K562 (cell line): ENCODE results near the gene USP2. TPM values are rescaled to one million over a fixed set of nuclear protein-coding genes. Genes with fewer than 3 reads are reported as not detected.

Experiments
- ATAC-seq: fragments of 200-7000 bp; cut with Tn5 transposase; 3 replicates; pipeline ENCODE4 v1.9.1; 2020; ENCODE audit warnings: moderate library complexity
- BruUV-seq: library from RNA; stranded (reverse); fragments of 400-500 nt; replicated peaks from 2 replicates; lab custom pipeline; 2021; lab: Mats Ljungman, UMichigan
- CTCF ChIA-PET: fragments of 300-600 bp; formaldehyde crosslinking; extraction: SDS; loops from one replicate; lab custom pipeline; 2021; ENCODE audit warnings: low intra/inter-chr PET ratio; lab: Yijun Ruan, JAX
- POLR2A ChIA-PET: fragments of 300-600, 350-650 bp; sonication (Branson Sonifier 250); formaldehyde crosslinking; extraction: SDS; loops from one replicate; lab custom pipeline; 2021; ENCODE audit warnings: antibody characterized with exemption, inconsistent platforms; lab: Yijun Ruan, JAX
- DNase-seq, 4 experiments: peaks; one replicate each; pipeline versions ENCODE4 v3.0.0 to v3.0.0-alpha.2; 2011 to 2018; ENCODE audit warnings: low spot score in 3 of 4, mixed read lengths in 3 of 4; ENCODE audit errors: extremely low read depth in 1 of 4
- FAIRE-seq: peaks from 2 replicates; lab custom pipeline; 2011; peaks lifted over from hg19 to GRCh38; lab: Jason Lieb, UNC
- H2AFZ ChIP-seq: 2 replicates; pipeline ENCODE4 v1.6.0; 2011; ENCODE audit warnings: low read depth, low read length, control low read depth, inconsistent platforms
- H3K27ac ChIP-seq: fragments of 200-600 bp; 3 replicates; pipeline ENCODE4 v1.8.0; 2011; ENCODE audit warnings: low read depth, mild to moderate bottlenecking, control low read depth, inconsistent platforms, low read length, moderate library complexity, mixed read lengths; ENCODE audit errors: extremely low read depth
- H3K27me3 ChIP-seq, 2 experiments: fragments of 300-600 bp in 1 of 2; 2 replicates in 1 of 2; 3 replicates in 1 of 2; pipeline versions ENCODE4 v1.6.0 to v1.8.0; 2011; ENCODE audit warnings: inconsistent platforms in 2 of 2, low read length in 2 of 2, mild to moderate bottlenecking in 1 of 2, mixed read lengths in 1 of 2, moderate library complexity in 1 of 2; ENCODE audit not compliant: control insufficient read depth in 2 of 2, insufficient read depth in 2 of 2
- H3K36me3 ChIP-seq: fragments of 300-600 bp; 3 replicates; pipeline ENCODE4 v1.8.0; 2011; ENCODE audit warnings: mild to moderate bottlenecking, low read length, inconsistent platforms; ENCODE audit not compliant: control insufficient read depth, insufficient read depth
- H3K4me1 ChIP-seq, 2 experiments: fragments of 200-600 bp in 1 of 2; replicated peaks in 1 of 2; 2 replicates in 1 of 2; 3 replicates in 1 of 2; pipeline versions ENCODE4 v1.5.1 to v1.8.0; 2011; ENCODE audit warnings: inconsistent platforms in 2 of 2, low read length in 2 of 2, mild to moderate bottlenecking in 1 of 2, mixed read lengths in 1 of 2, moderate library complexity in 1 of 2; ENCODE audit not compliant: control insufficient read depth in 2 of 2, insufficient read depth in 2 of 2
- H3K4me2 ChIP-seq: 2 replicates; pipeline ENCODE4 v1.6.1; 2011; ENCODE audit warnings: low read length, control low read depth, inconsistent platforms, mixed read lengths; ENCODE audit not compliant: insufficient read depth
- H3K4me3 ChIP-seq: fragments of 200-600 bp; sonication (generic), shearing (Covaris generic); 2 replicates; pipeline ENCODE4 v1.5.1; 2016; ENCODE audit warnings: control low read depth, inconsistent platforms
- H3K79me2 ChIP-seq: fragments of 200-600 bp; 3 replicates; pipeline ENCODE4 v1.8.0; 2011; ENCODE audit warnings: low read length, inconsistent platforms; ENCODE audit not compliant: control insufficient read depth, insufficient read depth
- H3K9ac ChIP-seq, 2 experiments: 2 replicates each; pipeline versions ENCODE4 v1.6.0 to v1.6.1; 2011; ENCODE audit warnings: low read depth in 2 of 2, low read length in 2 of 2, control low read depth in 1 of 2, inconsistent platforms in 1 of 2, mild to moderate bottlenecking in 1 of 2, mixed read lengths in 1 of 2; ENCODE audit not compliant: insufficient read depth in 1 of 2
- H3K9me1 ChIP-seq: one replicate; pipeline ENCODE4 v1.6.0; 2011; ENCODE audit warnings: inconsistent platforms, mild to moderate bottlenecking, low read length, moderate library complexity; ENCODE audit not compliant: control insufficient read depth, insufficient read depth
- H3K9me3 ChIP-seq: replicated peaks from 2 replicates; pipeline ENCODE4 v1.5.1; 2011; ENCODE audit warnings: low read depth, low read length, inconsistent platforms; ENCODE audit not compliant: control insufficient read depth, insufficient read depth
- H4K20me1 ChIP-seq: replicated peaks from 2 replicates; pipeline ENCODE4 v1.6.1; 2011; ENCODE audit warnings: low read length, inconsistent platforms, mixed read lengths; ENCODE audit not compliant: control insufficient read depth, insufficient read depth
- CBX5 ChIP-seq: IDR thresholded peaks from 2 replicates; pipeline ENCODE4 v1.6.1; 2014; ENCODE audit warnings: low read depth, borderline replicate concordance
- E2F3 ChIP-seq: fragments of 250-450 bp; sonication (Bioruptor Pico); IDR thresholded peaks from 2 replicates; pipeline ENCODE4 v1.4.0; 2020; ENCODE audit warnings: mild to moderate bottlenecking
- HMBOX1 ChIP-seq: sonication (generic); IDR thresholded peaks from 2 replicates; pipeline ENCODE4 v1.6.1; 2016
- NUFIP1 ChIP-seq: fragments of 450-650 bp; IDR thresholded peaks from 2 replicates; pipeline ENCODE4 v1.6.1; 2018; ENCODE audit not compliant: partially characterized antibody
- RERE ChIP-seq: sonication (generic); formaldehyde crosslinking; IDR thresholded peaks from 2 replicates; pipeline ENCODE4 v1.8.0; 2023; ENCODE audit warnings: missing genetic modification reagents, mild to moderate bottlenecking, borderline replicate concordance
- ZKSCAN1 ChIP-seq: fragments of 150-350 bp; IDR thresholded peaks from 2 replicates; pipeline ENCODE4 v1.6.1; 2016; ENCODE audit warnings: low read depth, low read length
- ZNF518B ChIP-seq: fragments of 250-450 bp; sonication (Bioruptor Pico); IDR thresholded peaks from 2 replicates; pipeline ENCODE4 v1.5.0; 2021; ENCODE audit warnings: mild to moderate bottlenecking, moderate library complexity
- WGBS: fragments of 100-300 bp; shearing (Covaris generic); methylation state at CpG from one replicate; pipeline ENCODE4 v1.1.6; 2016; ENCODE audit warnings: low coverage, mixed read lengths; ENCODE audit not compliant: insufficient coverage; ENCODE audit errors: missing lambda C conversion rate; 5-methylcytosine and 5-hydroxymethylcytosine counted together
- in situ Hi-C: fragments of 300-500 bp; cut with MboI; formaldehyde crosslinking; loops from 4 replicates; pipeline ENCODE4 v1.15.0; 2018; ENCODE audit warnings: inconsistent platforms, mixed read lengths
- intact Hi-C: fragments of 100-400 bp; cut with micrococcal nuclease; formaldehyde crosslinking; loops from 2 replicates; pipeline ENCODE4 v1.14.2; 2022
- polyA plus RNA-seq, 8 experiments: library from polyadenylated mRNA; depleted of rRNA in 4 of 8; stranded (reverse) in 5 of 8; unstranded in 3 of 8; fragments of >200 nt; fragmentation: Nextera tagmentation in 2 of 8; fragmentation: Illumina TruSeq in 1 of 8; extraction: Ambion mirVana in 2 of 8; extraction: Trizol in 1 of 8; gene quantifications; 2 replicates each; pipeline versions ENCODE4 v1.2.1 to v1.2.3, GENCODE V29; 2011 to 2014; ENCODE audit warnings: inconsistent platforms in 1 of 8, missing spikeins in 1 of 8
- total RNA-seq, 7 experiments: library from RNA; depleted of rRNA in 6 of 7; stranded (reverse); fragments of >200 nt in 6 of 7; fragmentation: Illumina TruSeq in 2 of 7; extraction: Trizol in 2 of 7; gene quantifications; 2 replicates each; pipeline versions ENCODE4 v1.2.1 to v1.2.3, GENCODE V29; 2011 to 2021; ENCODE audit warnings: low replicate concordance in 1 of 7
- TF ChIP-seq, protein P1 (sequence below): IDR thresholded peaks from 2 replicates; pipeline ENCODE4 v1.6.1; 2012; ENCODE audit warnings: low read depth, low read length, improper control_type of control experiment, borderline replicate concordance

Gene USP2
- total and polyA plus RNA-seq, 9 of the 15 experiments (the other 6 are each of a cell fraction or from before 2014, with no cell fraction given), result 2.8 to 16.9 (median 3.9) TPM

- TF ChIP-seq HMBOX1 (no peak), ZNF518B (CRISPR knock-in tag) (no peak)
- TF ChIP-seq, protein P1, sequence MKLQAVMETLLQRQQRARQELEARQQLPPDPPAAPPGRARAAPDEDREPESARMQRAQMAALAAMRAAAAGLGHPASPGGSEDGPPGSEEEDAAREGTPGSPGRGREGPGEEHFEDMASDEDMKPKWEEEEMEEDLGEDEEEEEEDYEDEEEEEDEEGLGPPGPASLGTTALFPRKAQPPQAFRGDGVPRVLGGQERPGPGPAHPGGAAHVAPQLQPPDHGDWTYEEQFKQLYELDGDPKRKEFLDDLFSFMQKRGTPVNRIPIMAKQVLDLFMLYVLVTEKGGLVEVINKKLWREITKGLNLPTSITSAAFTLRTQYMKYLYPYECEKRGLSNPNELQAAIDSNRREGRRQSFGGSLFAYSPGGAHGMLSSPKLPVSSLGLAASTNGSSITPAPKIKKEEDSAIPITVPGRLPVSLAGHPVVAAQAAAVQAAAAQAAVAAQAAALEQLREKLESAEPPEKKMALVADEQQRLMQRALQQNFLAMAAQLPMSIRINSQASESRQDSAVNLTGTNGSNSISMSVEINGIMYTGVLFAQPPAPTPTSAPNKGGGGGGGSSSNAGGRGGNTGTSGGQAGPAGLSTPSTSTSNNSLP, result no peak
Observed at GRCh38 chr11:119424775-119425174, 43.3 kb upstream of the USP2 start (continued).

- WGBS, result 26% methylated on average over 3 of the region's 3 CpGs
- Histone ChIP-seq H4K20me1 (0 out of 2 replicates have a peak, but pooled peaks cover 2% of the 10 kb centered on the region), H3K79me2 (no peaks in the 10 kb centered on the region), H3K9ac (no peak overlapping the region), H3K36me3 (no peaks in the 10 kb centered on the region), H2AFZ (no peak overlapping the region), H3K4me2 (no peak overlapping the region), H3K27me3 (peaks cover 0 to 16% of the 10 kb centered on the region in 2 experiments; a peak in 1 of 5 replicates), H3K4me1 (peaks cover 5 to 23% of the 10 kb centered on the region in 2 experiments; a peak in 3 of 5 replicates), H3K27ac (no peak overlapping the region), H3K9me1 (no peaks in the 10 kb centered on the region), H3K4me3 (no peak overlapping the region), H3K9me3 (no peaks in the 10 kb centered on the region)
- ChIA-PET POLR2A (interaction anchor here (1.0 kb wide), 1 partner anchor 10 kb away, joined by 3 read pairs; no protein-coding TSS in a partner anchor), CTCF (no interaction called here)
- BruUV-seq, result no TSS peak
- DNase-seq (no peak), ATAC-seq (no peak), FAIRE-seq (no peak)
- intact Hi-C loops, result no loop called here
- in situ Hi-C loops, result no loop called here
- TF ChIP-seq RERE (CRISPR knock-in tag) (no peak), CBX5 (no peak), ZKSCAN1 (no peak), E2F3 (CRISPR knock-in tag) (no peak), NUFIP1 (no peak)
Observed at GRCh38 chr11:119424276-119424675, 42.8 kb upstream of the USP2 start.
